Activated CD8-positive, alpha-beta memory T cell treated with anti-CD3 and anti-CD28 coated beads, Interleukin-2, amount 50 U/mL, for 48 hours (primary cell): Measurements from ENCODE around the gene HDGF.

Experiments used
- DNase-seq: peaks from one replicate; pipeline ENCODE4 v3.0.0-alpha.2; 2020

HDGF gene

DNA sequence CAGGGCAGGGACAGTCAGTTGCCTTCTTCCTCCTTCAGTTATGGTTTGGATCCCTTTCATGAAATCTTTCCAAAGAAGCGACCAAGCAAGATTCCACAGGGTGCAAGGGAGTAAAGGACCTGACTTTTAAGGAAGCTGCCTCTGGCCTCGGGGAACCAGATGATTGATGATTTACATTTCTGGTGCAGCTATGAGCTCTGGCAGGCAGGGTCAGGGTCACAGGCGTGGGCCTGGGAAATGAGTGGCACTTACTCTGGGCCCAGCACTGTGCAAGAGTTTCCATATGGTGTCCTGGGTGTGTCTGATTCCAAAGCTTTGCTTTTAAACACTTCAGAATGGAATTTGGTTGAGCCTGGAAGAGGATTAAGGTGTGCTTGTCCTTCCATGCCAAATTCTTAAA, 38.8 kb downstream of the HDGF start:
- DNase-seq, result no peak

DNA sequence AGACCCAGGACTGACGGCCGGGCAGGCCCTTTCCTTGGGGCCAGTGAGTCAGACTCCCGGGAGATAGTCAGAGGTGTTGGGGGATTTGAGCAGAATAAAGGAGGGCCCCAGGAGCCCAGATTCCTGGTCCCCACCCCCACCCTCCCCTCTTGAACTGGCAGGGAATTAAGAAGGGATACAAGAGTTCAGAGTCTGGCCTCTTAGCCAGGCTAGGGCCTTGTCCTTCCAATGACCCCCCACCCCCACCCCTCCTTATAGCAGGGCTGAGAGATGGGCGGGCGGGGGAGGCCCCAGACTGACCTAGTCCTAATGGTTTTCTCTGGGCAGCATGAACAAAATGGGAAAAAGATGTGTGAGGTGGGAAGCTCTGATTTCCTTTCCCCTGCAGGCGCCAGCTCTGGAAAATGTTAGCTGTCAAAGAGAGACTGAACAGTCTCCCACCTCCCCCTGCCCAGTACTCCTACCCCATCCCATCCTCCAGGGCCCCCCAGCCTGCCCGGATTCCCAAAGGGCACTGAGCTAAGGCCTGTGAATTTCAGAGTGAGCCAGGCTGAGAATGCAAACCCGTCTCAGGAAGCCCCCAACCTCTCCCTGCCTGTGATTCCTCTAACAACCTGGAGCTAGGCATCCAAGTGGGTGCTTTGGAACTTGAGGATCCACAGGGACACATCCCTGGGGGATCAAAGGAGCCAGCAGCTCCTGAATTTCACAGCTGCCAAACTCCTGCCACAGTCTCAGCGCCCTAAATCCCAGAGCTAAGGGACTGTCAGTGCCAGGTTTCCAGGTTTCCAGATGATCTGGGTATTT, 40.3 kb downstream of the HDGF start:
- DNase-seq, result no peak

DNA sequence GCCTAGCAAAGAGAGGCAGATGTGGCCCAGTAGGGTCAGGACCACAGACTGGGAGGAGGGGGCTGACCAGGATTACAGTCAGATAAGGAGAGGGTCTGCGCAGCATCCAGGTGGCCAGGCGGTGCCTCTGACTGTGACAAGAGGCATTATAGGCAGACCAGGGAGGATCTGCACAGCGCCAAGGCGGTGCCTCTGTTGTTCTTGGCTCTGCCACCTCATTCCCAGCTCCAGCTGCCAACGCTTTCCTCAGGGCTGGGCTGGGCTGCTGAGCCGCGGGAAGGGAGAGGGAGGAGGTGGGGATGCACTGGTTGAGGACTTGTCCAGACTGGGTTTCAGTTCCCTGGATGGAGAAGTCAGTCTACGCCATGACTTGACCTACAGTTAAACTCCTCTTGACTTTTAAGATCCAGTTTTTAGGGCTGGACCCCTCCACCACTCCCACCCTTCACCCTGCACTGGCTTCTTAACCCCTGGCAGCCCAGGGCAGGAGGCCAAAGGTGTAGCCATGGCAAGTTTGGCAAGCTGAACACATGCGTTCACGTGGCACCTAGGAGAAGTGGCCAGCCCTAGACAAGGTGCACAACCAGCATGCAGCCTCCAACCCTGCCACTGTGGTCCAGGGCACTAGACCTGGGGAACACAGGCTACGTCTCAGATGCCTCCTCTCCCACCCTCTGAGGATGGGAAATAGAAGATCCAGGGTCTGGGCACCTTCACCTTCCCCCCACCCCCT, 41.6 kb downstream of the HDGF start:
- no peak for DNase-seq

DNA sequence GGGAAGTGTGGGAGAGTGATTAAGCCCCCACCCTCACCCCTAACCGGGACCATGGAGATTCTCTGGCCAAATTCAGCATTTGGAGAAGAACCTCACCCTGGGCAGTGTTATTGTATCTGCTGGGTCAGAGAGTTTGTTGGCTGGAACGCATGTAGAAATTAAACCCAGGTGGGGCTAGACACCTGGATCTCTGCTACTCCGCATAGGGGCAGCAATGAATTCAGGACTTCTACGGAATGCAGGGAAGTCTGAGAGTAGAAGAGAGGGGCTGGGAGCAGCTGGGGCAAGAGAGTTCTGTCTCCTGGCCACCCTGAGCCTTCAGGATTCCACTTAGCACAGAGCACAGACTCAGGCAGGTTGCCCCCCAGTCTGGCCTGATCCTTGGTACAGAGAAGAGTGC, 42.4 kb downstream of the HDGF start:
- DNase-seq, result no peak

DNA sequence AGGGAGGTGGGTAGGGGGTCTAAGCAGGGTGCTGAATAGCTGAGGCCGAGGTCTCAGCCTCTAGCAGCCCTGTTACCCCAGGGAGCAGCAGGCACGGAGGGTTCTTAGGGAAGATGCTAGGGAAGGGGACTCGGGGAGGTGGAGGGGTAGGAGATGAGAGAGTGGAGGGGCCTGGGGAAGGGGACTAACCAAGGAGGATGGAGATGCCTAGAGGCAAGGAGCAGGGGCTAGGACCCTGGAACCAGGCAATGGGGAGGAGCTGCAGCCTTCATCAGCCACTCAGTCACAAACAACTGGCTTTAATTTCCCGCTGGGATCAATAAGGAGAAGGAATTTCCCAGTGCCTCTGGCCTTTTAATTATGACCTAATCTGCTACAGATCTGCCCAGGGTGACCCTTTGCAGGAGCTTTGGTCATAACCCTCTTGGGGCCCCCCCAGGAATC, 43.2 kb downstream of the HDGF start:
- no peak for DNase-seq

DNA sequence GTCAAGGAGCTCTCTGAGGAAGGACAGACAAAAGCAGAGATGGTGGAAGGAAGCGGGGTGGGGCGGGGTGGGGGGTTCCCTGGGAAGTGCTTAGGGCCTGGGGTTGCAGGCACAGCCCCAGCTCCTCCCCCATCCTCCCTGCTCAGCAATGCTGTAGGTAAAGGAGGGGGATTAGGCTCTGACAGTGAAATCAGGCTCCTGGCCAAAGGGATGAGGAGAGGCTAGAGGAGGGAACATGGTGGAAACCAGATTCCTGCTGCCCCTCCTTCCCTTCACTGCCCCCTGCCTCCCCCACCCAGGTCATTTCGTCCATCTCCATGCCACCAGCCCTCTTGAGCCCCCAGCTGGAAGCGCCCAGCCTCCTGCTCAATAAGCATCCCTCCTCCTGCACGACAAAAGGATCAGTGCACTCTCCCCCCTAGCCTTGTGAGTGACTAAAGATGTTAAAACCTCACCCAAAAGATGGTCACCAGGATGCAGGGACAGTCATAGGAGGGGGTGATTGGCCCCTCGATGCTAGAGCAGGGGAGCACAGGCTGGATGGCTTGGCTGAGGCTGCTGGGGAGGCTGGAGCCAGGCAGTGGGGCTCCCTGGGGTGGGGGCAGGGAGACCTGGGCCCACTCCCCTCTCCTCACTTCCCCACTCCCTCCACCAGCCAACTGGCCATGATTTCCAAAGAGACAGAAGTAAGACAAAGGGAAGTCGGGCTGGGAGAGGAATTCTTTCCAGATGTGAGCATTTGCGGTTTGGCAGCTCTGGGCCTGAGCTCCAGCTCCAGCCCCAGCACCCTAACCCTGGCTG, 43.9 kb downstream of the HDGF start:
- DNase-seq, result no peak

DNA sequence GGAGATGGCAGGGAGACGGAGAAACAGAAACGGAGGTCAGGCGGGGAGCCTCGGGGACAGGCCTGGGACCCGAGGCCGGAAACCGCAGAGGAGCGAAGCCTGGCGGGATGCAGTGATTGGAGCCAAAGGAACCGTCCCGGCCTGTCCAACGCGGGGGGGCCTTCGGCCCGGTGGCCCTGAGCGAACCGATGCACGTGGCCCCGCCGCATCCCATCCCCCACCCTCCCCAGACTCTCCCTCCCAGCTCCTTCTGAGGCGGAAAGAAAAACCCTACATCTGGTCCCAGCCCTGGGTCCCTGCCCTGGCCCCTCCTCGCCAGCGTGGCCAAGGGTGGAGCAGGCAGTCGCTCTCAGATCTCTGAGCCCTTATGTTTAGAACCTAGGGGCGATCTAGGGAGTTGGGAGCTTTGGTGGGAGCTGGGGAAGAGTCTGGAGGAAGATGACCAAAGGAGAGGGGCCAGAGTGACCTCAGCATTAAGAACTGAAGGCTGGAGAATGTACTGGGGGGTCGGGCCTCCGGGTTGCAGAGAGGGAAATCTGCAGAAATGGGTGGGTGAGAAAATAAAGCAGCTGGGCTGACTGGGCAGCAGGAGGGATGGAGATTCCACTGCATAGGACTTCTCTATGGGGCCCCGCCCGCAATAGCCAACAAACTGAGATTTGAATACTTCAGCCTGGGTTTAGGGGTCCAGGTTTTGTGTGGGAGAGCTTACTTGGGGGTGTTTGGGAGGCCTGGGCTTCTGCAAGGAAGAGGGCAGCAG, 44.6 kb downstream of the HDGF start:
- DNase-seq, result no peak

DNA sequence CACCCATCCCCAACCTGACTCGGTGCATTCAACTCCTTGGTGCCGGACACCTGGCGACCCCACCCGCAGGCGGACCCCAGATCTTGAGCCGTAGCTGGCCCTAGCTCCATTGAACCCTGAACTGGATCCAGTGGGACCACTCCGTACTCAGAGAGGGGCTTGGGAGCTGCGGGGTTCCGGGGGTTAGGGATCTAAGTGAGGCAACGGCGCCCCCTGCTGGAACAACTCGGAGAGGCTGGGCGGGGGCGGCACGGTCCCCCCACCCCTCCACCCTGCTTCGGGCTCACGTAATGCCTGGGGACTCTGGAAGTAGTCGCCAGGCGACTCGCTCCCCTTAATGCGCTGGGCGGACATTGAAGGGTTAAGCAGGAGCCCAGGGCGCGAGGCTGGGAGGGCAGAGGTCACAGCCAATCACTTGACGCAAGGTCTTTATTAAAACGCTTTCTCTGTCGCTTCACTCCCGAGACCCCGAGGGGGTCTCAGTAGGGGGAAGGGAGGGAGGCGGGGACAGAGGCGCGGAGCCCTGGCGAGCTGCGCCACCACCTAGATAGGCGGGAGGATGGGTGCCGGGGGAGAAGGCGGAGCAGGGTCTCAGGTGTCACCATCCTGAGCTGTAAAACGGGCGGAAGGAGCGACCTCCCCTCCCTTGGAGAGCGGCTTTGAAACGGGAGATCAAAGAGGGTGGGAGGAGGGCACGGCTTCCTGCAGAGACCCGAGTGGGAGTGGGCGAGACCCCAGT, 45.4 kb downstream of the HDGF start:
- DNase-seq, result peak; percentile 94

DNA sequence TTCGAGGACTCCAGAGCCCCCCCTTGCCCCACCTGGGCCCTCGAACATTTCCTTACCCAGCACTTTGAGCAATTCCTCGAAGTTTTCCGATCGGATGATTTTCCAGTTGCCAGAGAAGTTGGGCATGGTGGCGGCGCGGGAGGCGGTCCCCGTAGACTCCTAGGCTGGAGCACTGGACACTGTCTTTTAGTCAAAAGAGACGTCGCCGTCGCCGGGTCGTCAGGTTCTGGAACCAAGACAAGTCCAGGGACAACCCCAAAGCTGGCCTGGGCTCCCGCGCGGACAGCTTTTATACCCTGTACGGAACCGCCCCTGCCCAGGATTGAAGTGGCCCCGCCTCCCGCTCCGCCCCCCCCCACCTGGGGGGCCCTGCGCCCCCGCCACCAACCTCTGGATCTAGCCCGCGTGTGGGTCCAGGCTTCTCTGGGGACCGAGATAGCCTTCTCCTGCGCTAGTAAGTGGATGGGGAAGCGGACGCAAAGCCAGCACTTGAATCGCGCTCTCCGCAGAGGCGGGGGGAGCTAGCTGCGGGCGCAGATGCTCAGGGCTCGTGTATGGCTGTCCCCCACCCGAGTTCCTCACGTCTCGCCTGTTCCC, 46.1 kb downstream of the HDGF start, which contains the start of gene CRABP2:
TSS of gene CRABP2 (minus strand) at position 263 of the 597 bp plus-strand sequence. CDS start at position 126, 137 bp downstream.
- DNase-seq, result peak; percentile 74

DNA sequence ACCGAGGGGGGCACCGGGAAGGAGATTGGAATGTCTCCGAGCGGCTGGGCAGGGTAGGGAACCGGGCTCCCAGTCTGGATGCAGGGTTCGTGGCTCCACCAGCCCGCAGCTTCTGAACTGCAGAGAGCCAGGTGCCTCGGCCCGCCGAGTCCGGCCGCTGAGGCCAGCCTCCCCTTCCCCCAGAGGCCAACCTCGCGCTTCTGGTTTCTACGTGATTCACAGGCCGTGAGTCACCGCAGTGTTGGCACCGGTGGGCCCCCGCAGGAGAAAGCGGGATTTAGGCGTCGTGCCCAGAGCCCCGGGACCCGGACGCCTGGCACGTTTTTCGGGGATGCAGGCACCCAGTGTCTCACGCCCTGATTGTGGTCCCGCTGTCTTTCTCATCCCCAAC, 46.5 kb downstream of the HDGF start:
- DNase-seq, result peak; percentile 74

DNA sequence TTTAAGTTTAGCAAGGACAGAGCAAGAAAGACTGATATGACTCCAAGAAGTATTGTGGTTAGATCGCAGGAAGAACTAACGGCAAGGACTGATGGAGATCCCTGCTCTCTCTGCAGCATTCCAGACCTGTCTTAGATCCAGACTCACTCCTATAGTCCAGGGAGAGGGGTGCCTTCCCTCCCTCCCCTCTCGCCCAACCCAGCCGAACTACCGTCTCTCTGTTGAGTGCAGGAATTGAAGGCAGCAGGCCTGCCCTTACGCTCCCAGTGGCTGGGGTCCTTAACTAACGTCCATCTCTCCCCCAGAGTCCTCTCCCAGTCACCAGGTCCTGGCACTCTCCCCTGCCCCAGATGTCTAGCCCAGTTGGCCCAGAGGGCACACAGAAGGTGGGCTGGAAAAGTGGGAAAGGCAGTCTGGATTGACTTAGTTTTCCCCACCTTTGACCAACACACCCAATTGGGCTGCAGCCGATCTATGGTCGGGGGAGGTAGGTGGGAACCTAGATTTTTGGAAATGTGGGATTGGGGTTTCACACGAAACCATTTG, 47.2 kb downstream of the HDGF start:
- no peak for DNase-seq

DNA sequence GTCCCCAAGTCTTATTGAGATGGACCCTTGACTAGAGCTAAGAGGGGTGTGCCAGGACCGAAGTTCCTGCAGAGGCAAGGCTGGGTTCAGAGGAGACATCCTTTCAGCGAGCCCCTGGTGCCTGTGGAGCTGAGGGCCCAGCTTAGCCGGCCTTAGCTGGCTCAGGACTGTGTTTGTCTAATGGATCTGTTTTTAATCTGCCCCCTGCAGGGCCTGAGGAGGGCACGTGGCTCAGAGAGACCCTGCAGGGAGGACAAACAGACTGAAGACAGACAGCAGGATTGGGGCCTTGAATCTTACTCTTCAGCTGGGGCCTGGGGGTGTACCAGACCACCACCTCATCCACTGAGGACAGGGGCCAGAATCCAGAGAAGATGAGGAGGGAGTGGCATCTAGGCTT, 47.7 kb downstream of the HDGF start:
- DNase-seq, result no peak

DNA sequence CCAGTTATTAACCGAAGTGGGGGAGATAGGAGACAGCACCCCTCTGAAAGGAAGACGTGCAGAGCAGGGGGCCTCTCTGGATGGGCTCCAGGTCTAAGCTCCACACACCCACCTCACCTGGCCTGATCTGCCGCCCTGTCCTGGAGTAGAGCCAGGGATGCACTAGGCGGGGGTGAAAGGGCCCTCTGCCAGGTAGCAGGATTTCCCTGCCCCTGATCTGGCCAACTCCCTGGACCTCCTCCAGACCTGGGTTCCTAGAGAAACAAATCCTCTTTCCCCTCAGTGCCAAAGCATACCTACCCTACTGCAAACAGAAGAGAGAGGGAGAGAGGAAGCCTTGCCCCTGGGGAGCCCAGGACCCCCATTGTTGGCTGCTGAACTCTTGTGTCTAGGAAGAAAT, 48.1 kb downstream of the HDGF start:
- no peak for DNase-seq

DNA sequence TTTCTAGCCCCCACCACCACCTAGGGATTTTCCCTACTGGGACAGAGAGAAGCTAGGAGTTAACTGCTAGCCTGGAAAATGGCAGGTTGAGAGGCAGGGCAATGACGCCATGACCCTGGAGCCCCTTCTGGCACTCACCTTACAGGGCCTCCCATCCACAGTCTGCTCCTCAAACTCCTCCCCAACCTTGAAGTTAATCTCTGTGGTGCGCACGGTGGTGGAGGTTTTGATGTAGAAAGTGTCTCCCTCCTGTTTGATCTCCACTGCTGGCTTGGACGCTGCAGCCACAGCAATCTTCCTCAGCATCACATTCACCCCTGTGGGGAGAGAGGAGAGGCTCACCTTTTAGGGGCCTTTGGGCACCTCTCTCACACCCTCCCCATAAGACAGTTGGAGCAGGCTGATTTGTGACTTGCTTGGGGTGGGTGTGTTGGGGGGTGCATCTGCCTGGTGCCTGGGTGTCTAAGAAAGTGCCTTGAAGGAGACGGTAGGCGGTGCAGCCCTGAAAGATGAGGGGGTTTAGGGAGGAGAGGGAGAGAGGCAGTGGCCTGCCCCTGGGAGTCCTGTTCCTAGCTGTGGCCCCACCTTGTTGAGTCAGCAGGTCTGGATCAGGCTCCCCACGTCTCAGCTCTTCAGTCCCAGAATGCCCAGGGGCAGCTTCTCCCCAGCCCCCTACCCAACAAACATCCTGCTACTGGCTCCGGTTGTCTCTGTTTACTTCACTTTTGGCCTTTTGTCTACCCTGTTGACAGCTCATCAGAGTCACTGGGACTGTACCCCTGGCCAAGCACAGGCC, 50.5 kb downstream of the HDGF start:
- no peak for DNase-seq

DNA sequence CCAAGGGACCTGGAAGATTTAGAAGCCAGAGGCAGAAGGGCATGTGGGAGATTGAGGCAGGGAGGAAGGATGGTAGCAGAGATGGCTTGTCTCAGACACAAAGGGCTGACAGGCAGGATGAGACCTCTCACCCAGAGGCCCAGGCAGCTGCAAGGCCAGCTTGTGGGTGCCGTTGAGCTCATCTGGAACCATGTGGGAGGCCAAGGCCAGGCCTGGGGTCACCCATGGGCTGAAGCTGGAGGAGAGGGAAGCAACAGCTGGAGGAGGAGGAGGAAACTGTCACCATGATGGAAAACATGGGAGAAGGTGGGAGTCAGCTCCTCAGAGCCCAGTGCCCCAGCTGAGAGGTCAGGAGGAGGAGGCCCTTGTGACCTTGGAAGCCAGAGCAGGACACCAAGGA, 52.5 kb downstream of the HDGF start:
- no peak for DNase-seq

DNA sequence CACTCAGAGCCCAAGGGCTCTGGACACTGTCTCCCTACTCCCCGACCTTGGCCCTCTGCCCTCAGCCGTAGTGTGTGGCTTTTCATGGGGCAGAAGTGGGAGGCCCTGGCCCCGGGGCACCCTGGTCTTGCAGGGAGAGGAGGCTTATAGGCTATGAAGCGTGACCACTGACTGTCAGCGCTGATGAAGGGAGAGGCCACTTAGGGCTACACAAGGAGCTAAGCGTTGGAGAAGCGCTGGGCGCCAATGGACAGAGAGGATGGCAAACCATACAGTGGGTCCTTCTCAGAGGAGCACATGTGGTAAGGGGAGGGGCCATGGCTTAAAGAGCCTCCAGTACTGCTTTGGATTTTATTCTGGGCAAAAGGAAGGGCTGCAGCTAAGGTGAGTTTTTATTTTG, 54.0 kb downstream of the HDGF start:
- no peak for DNase-seq

DNA sequence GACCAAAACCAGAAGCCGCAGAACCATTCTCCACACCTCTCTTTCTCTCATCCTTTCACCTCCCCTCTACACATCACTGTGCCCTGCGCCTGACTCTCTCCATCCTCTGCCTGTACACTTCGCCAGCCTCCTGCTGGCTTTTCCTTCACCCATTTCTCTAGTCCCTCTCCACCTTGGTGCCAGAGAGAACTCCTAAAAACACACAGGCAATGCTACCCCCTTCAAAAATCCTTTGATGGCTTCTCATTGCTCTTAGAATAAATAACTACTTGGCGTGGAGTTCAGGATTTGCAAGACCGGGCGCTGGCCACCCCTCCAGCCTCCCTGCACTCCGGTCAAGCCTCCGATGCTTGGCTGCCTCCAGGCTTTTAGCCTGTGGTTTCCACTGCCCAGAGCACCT, 54.7 kb downstream of the HDGF start:
- no peak for DNase-seq

DNA sequence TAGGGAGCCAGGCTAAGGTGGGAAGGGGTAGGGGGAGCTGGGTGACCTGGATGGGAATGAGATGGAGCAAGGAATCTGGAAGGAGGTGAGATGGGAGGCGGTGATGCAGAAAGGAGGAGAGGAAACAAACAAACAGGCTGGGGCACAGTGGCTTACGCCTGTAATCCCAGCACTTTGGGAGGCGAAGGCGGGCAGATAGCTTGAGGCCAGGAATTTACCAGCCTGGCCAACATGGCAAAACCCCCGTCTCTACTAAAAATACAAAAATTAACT, 56.8 kb downstream of the HDGF start:
- no peak for DNase-seq

DNA sequence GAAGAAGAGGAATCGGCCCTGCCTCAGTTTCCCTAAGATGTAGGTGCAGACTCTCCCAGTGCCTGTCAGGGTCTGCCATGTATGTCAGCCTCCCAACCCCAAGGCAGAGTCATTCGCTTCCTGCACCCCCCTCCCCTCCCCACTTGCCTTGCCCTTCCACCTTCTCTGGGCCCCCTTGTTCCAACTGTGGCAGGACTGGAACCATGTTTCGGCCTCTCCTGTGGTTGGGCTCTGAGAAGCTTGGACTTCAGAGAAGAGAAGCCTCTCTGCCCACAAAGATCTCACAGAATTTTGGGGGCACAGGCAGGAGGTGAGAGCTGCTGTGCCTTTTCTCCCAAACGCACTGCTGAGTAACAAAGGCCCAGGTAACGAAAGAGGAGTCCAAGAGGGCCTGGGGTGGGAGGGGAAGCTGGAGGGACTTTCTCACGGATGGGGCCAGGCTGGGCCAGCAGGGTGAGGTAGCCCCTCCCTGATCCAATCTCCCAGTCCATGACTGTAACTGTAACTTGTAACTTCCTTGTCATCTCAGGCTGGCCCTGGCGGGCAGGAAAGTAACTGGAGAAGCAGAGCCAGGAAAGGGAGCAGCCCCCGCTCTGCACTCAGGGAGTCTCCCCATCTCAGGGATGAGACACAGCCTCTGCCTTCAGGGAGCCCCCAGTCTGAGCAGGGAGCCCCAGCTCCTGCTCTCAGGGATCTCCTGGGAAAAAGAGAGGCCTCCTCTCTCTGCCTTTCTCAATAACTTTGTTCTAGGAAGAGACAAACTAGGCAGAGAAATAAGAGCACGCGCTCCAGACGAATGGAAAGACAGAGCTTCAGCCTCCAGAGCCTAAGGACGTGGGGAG, 57.4 kb downstream of the HDGF start:
- DNase-seq, result no peak
